ENCODE results near the gene SH3RF3. TPM values are rescaled to one million over a fixed set of nuclear protein-coding genes. Genes with fewer than 3 reads are reported as not detected.
"Not testable (repeated sequence)": the region's sequence is repeated elsewhere in the genome, so short reads cannot be mapped to it uniquely, and the experiment has no call there.

SH3RF3 gene
- 4.0 TPM for polyA plus RNA-seq (ENCODE audit: insufficient read length)
- long read RNA-seq, donor 1 = 0 reads
- long read RNA-seq, donor 2, partial matches to known transcripts = 5 of 5 reads
- long read RNA-seq, donor 2, other reads (novel, unspliced or antisense) = 0 of 5 reads
- long read RNA-seq, donor 3 = 0 reads
- long read RNA-seq, donor 4 = 0 reads
- long read RNA-seq, donor 5 = 0 reads
- long read RNA-seq, donor 6 = 0 reads
- long read RNA-seq, donor 7, full-length matches to known transcripts = 1 of 1 reads
- long read RNA-seq, donor 7, partial matches to known transcripts = 0 of 1 reads
- long read RNA-seq, donor 7, other reads (novel, unspliced or antisense) = 0 of 1 reads
- long read RNA-seq, donor 8 = 0 reads

- DNase-seq = no peak
Observed at GRCh38 chr2:109128616-109129355, at the start of gene SH3RF3. SH3RF3 (plus strand) TSS chr2:109129205.

GRCh38 chr2:109079590-109079989 lies 49.4 kb upstream of the SH3RF3 start:
- DNase-seq = no peak

GRCh38 chr2:109080109-109080508 lies 48.9 kb upstream of the SH3RF3 start:
- no peak for DNase-seq

DNA sequence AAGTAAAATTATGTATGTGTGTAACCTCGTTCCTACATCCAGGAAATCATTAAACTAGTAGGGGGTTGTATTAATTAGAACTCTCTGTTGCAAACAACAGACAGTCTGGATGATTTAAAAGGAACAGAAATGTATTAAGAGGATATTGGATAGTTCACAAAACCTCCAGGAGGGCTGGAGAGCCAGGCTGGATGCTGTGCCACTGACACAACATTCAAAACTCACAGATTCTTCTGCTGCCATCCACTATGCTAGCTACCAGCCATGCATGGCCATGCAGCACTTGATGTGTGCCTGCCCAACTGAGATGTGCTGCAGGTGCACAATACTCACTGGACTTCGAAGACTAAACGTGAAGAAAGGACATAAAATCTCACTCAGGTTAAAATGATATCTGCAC lies 48.2 kb upstream of the SH3RF3 start:
- DNase-seq = no peak

DNA sequence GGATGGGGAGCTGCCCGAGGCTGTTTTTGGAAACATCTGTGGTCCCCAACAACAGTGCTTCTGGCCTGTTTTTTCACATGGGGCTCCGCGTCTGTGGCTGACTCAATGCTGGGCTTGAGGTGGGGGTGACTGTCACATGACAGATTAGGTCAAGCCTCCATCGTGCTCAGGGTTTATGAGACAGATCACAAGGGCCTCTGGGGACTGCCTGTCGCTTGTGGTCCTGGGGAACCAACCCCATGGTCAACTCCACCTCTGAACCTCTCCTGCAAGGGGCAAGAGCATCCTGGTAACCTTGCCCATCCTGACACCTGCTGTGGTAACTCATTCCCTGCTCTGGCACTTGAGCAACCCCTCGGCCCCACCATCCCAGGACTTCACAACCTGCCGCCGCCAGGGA lies 47.6 kb upstream of the SH3RF3 start:
- DNase-seq = no peak

DNA sequence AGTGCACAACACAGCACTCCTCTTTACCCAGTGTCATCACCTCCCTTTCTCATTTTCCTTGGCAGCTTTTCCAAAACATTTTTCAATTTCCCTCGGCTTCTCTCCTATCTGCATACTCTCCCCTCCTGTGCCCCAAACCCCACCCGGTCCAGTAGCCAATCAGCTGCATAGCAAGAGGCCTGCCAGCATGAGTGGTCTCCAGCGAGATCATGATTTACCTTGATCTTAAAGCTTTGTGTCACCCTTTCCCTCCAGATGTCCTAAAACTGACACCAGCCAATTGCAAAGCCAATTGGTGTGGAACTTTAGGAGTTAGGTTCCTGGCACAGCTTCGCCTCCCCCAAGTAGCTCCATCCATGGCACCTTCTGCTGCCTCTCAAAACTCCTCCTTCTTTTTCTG lies 45.2 kb upstream of the SH3RF3 start:
- no peak for DNase-seq

GRCh38 chr2:109084341-109084740 lies 44.7 kb upstream of the SH3RF3 start:
- no peak for DNase-seq

GRCh38 chr2:109085912-109086742 lies 42.9 kb upstream of the SH3RF3 start:
- DNase-seq = no peak

DNA sequence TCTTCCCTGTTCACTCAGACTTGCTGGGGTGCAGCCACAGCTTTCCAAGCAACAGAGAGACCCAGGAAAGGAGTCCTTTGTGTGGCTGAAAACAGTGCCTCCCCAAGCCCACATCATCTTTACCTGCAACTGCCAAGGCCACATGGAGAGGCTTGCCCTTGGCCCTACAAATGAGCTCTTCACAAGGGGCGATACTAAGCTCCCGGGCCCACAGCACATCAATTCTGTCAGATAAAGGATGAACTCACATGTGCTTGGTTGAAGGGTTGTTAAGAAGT lies 42.3 kb upstream of the SH3RF3 start:
- no peak for DNase-seq

- DNase-seq = no peak
Observed at GRCh38 chr2:109087055-109087663, 41.8 kb upstream of the SH3RF3 start.

DNA sequence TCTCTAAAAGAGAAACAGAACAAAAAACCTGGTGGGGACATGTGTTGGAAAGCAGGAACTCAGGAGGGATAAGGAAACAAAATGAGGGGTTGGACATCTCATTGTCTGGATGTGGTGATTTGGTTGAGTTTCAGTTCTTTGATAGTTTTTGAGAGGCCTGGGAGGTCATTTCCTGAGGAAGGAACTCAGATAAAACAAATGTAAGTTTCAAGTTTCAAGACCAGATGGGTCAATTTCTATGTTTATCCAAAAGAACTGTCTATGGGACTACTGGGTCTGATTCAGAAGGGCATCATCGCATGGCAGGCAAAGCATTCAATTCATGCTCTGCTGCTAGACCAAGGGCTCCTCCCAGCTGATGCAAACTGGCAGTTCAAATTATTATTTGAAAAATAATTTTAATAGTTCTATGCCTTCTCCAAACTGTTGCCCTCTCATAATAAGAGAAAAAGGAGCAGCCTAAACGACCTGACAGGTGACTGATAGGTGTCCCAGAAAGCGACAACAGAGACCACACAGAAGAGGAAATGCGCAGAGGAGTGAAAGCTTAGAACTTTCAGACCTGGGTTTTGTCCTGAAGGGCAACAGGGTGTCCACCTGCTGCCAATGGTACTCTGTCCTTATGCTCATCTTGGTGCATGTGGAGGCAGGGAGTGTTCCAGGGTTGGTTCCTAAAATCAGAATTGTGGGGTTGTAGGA lies 39.3 kb upstream of the SH3RF3 start:
- DNase-seq = no peak

DNA sequence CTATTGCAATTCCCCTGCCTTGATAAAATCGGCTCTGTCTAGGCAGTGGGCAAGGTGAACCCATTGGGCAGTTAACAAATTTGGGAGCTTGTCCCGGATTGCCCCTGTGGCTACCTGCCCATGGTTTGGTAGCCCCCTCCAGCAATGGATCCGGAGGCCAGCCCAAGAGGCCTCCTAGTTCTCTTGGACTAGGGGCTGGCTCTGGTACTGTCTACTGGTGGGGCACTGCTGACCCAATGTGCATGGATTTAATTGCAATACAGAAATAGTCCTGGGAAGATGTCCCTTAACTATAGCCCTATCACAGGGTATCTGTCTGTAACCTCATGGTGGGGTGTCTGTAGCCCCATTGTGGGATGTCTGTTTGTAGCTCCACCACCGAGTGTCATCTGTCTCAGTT lies 37.5 kb upstream of the SH3RF3 start:
- DNase-seq = no peak

DNA sequence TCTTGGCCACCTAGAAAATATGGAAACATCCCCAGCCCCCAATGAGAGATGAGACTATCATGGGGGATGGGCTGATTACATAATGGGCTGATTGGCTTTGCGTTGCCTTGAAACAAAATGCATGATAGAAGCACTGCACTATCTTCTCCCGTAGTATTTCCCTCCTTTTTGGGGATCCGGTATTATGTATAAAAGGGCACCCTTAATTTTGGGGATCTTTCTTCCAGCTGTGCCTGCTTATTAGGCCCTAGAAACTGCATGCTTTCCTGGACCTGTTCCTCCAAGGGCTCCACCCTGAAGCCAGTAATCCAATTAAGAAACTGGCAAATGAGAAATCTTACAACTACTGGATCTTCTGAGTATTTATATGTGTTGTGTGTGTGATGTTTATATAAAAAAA lies 34.9 kb upstream of the SH3RF3 start:
- DNase-seq = no peak

- DNase-seq = no peak
Observed at GRCh38 chr2:109098251-109098920, 30.6 kb upstream of the SH3RF3 start.

DNA sequence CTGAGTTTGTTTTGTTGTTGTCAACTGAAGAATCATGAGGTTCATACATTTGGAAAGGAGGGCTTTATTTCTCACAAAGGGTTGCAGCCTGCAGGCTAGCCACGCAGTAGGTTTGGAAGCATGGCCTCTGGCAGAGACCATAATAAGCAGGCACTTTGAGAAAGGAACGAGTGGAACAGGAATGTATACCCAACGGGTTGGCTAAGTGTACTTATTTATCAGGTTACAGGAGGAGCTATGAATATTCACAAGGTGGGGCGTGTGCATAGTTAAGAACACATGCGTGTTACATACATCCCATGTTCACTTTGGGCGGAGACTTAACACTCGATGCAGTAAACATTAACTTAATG lies 30.1 kb upstream of the SH3RF3 start:
- DNase-seq = no peak

GRCh38 chr2:109102588-109103233 lies 26.3 kb upstream of the SH3RF3 start:
- DNase-seq = no peak

DNA sequence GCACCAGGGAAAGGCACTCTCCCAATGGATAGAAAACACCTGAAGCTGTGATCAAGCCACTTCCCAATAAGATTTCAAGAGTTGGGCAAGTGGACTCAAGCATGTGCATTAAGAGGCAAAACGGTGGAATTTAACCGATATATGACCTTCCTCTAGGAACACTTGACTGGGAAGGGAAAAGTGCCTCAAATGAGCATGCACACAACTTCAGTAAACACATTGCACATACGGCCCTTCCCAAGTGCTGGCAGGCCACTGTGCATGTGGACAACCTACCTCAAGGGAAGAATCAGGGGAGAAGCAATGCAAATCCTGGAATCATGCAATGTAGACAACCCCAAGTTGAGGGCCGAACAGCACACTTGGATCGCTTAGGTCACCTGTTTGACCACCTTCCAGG lies 23.9 kb upstream of the SH3RF3 start:
- DNase-seq = no peak

DNA sequence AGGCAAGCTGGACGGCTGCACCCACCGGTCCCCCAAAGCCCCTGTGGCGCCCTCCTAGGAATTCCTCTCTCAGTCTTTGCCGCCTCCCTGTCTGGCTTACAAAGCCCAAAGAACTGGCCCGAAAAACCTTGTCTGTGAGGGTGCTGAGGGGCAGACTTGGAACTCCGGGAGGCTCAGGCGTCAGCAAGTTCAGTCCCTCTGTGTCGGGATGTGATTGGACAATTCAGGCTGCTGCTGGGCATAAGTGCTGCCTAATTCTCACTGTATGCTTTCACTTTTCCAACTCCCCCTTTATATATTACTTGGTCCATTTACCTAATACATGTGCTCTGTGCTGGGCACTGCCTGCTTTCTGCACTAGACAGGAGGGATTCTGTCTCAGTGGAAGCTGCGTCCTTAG lies 20.3 kb upstream of the SH3RF3 start:
- DNase-seq = no peak

DNA sequence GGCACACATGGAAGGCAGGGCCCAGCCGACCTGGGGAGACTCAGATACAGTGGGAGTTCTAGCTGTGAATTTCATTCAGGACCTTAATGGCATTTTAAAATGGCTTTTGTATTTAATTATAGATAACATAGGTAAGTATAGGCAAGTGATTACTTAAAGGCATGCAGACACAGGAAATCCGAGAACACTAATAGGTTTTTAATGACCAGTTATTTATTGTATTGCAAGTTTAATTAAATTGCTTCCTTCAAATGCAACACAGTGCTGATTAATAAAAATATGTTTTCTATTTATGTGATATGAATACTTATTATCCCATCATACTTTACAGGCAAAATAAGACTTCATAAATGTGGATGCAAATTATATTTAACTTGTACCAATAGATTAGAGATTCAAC lies 19.7 kb upstream of the SH3RF3 start:
- DNase-seq = no peak

- DNase-seq = no peak
Observed at GRCh38 chr2:109110170-109110569, 18.8 kb upstream of the SH3RF3 start.

DNA sequence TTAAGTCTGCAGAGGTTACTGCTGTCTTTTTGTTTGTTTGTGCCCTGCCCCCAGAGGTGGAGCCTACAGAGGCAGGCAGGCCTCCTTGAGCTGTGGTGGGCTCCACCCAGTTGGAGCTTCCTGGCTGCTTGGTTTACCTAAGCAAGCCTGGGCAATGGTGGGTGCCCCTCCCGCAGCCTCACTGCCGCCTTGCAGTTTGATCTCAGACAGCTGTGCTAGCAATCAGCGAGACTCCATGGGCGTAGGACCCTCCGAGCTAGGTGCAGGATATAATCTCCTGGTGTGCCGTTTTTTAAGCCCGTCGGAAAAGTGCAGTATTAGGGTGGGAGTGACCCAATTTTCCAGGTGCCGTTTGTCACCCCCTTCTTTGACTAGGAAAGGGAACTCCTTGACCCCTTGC lies 11.8 kb upstream of the SH3RF3 start:
- DNase-seq = not testable (repeated sequence)
